MM.1S (cell line): Measurements from ENCODE around the gene GSG1L.

Experiments used
- DNase-seq: peaks from one replicate; pipeline ENCODE4 v3.0.0-alpha.2; 2015
- H2AFZ ChIP-seq: fragments of 300-600 bp; sonication (generic); 2 replicates; pipeline ENCODE4 v1.6.0; 2016; ENCODE audit warnings: antibody characterized with exemption, low read length
- H3F3A ChIP-seq: fragments of 300-600 bp; sonication (generic); 2 replicates; pipeline ENCODE4 v1.6.1; 2016; ENCODE audit warnings: mild to moderate bottlenecking, antibody characterized with exemption, low read length, moderate library complexity, mixed read lengths; ENCODE audit not compliant: insufficient read depth
- H3K27ac ChIP-seq: fragments of 300-600 bp; sonication (generic); 2 replicates; pipeline ENCODE4 v1.5.1; 2016; ENCODE audit warnings: mild to moderate bottlenecking, low read length
- H3K27me3 ChIP-seq: fragments of 300-600 bp; sonication (generic); replicated peaks from 2 replicates; pipeline ENCODE4 v1.6.0; 2016; ENCODE audit warnings: low read length; ENCODE audit not compliant: insufficient read depth
- H3K36me3 ChIP-seq: fragments of 300-600 bp; sonication (generic); replicated peaks from 2 replicates; pipeline ENCODE4 v1.6.1; 2016; ENCODE audit warnings: mild to moderate bottlenecking, low read length, mixed read lengths; ENCODE audit not compliant: insufficient read depth
- H3K4me1 ChIP-seq: fragments of 300-600 bp; sonication (generic); 2 replicates; pipeline ENCODE4 v1.6.1; 2016; ENCODE audit warnings: low read length, mixed read lengths
- H3K4me2 ChIP-seq: fragments of 300-600 bp; sonication (generic); 2 replicates; pipeline ENCODE4 v1.6.0; 2016; ENCODE audit warnings: low read depth, low read length
- H3K4me3 ChIP-seq: fragments of 300-600 bp; sonication (generic); 2 replicates; pipeline ENCODE4 v1.5.1; 2016; ENCODE audit warnings: low read length, mixed read lengths
- H3K79me2 ChIP-seq: fragments of 300-600 bp; sonication (generic); 2 replicates; pipeline ENCODE4 v1.6.1; 2016; ENCODE audit warnings: mixed run types, low read length, mixed read lengths
- H3K9ac ChIP-seq: fragments of 300-600 bp; sonication (generic); 2 replicates; pipeline ENCODE4 v1.6.1; 2016; ENCODE audit warnings: low read length, mixed read lengths
- H3K9me2 ChIP-seq: fragments of 300-600 bp; sonication (generic); replicated peaks from 2 replicates; pipeline ENCODE4 v1.6.1; 2016; ENCODE audit warnings: mild to moderate bottlenecking, low read length, mixed read lengths; ENCODE audit not compliant: insufficient read depth
- H3K9me3 ChIP-seq: fragments of 300-600 bp; sonication (generic); replicated peaks from 2 replicates; pipeline ENCODE4 v1.6.1; 2016; ENCODE audit warnings: mild to moderate bottlenecking, low read length, mixed read lengths; ENCODE audit not compliant: insufficient read depth
- H4K20me1 ChIP-seq: fragments of 300-600 bp; sonication (generic); 2 replicates; pipeline ENCODE4 v1.6.1; 2016; ENCODE audit warnings: mild to moderate bottlenecking, low read length, moderate library complexity, mixed read lengths; ENCODE audit not compliant: insufficient read depth
- CTCF ChIP-seq: fragments of 300-600 bp; sonication (generic); IDR thresholded peaks from 2 replicates; pipeline ENCODE4 v1.5.1; 2016; ENCODE audit warnings: antibody characterized with exemption, low read length, mixed read lengths
- EZH2 ChIP-seq: fragments of 300-600 bp; sonication (generic); optimal IDR thresholded peaks from 2 replicates; pipeline ENCODE3; 2017; ENCODE audit warnings: low read depth, mild to moderate bottlenecking, antibody characterized with exemption, low read length, mixed read lengths
- EZH2phosphoT487 ChIP-seq: fragments of 300-600 bp; sonication (generic); IDR thresholded peaks from 2 replicates; pipeline ENCODE4 v1.6.1; 2018; ENCODE audit warnings: antibody characterized with exemption, low read length

Gene GSG1L

GRCh38 chr16:27822996-27823395 lies 240.5 kb downstream of the GSG1L start:
- no peak overlapping the region for H3K9ac ChIP-seq
- H3K4me1 ChIP-seq, result no peaks in the 10 kb centered on the region
- no peaks in the 10 kb centered on the region for H3K9me2 ChIP-seq
- no peaks in the 10 kb centered on the region for H3K9me3 ChIP-seq
- no peak overlapping the region for H3K27ac ChIP-seq
- H3K4me3 ChIP-seq, result no peak overlapping the region
- H3F3A ChIP-seq, result no peaks in the 10 kb centered on the region
- H3K27me3 ChIP-seq, result peaks cover 48% of the 10 kb centered on the region
- H3K79me2 ChIP-seq, result no peaks in the 10 kb centered on the region
- no peaks in the 10 kb centered on the region for H4K20me1 ChIP-seq
- TF ChIP-seq EZH2 (no peak), CTCF (no peak), EZH2phosphoT487 (no peak)
- H3K36me3 ChIP-seq, result no peaks in the 10 kb centered on the region
- no peak for DNase-seq
- no peak overlapping the region for H2AFZ ChIP-seq
- no peak overlapping the region for H3K4me2 ChIP-seq

- Histone ChIP-seq H2AFZ (no peak overlapping the region), H3K9me3 (no peaks in the 10 kb centered on the region), H3F3A (no peaks in the 10 kb centered on the region), H4K20me1 (no peaks in the 10 kb centered on the region), H3K4me3 (no peak overlapping the region), H3K79me2 (no peaks in the 10 kb centered on the region), H3K36me3 (no peaks in the 10 kb centered on the region), H3K4me2 (no peak overlapping the region), H3K27me3 (peaks cover 53% of the 10 kb centered on the region), H3K9ac (no peak overlapping the region), H3K9me2 (no peaks in the 10 kb centered on the region), H3K27ac (no peak overlapping the region), H3K4me1 (no peaks in the 10 kb centered on the region)
- DNase-seq, result no peak
- no peak for TF ChIP-seq CTCF
- TF ChIP-seq EZH2phosphoT487, result no peak
- no peak for TF ChIP-seq EZH2
These were observed 241.0 kb downstream of the GSG1L start for GRCh38 chr16:27822529-27822928.

- Histone ChIP-seq H3K9me2 (no peaks in the 10 kb centered on the region), H3K9ac (no peak overlapping the region), H3K4me3 (no peak overlapping the region), H3K36me3 (no peaks in the 10 kb centered on the region), H3K4me1 (no peaks in the 10 kb centered on the region), H3K9me3 (no peaks in the 10 kb centered on the region), H3K27me3 (peaks cover 62% of the 10 kb centered on the region), H3K27ac (no peak overlapping the region), H4K20me1 (no peaks in the 10 kb centered on the region), H3K79me2 (no peaks in the 10 kb centered on the region), H2AFZ (no peak overlapping the region), H3F3A (no peaks in the 10 kb centered on the region), H3K4me2 (no peak overlapping the region)
- no peak for DNase-seq
- no peak for TF ChIP-seq EZH2
- TF ChIP-seq EZH2phosphoT487, result no peak
- no peak for TF ChIP-seq CTCF
These were observed 242.7 kb downstream of the GSG1L start for GRCh38 chr16:27820646-27821345.
